Measurements from ENCODE around the gene MAMLD1. TPM values are rescaled to one million over a fixed set of nuclear protein-coding genes. Genes with fewer than 3 reads are reported as not detected.

The MAMLD1 gene
- total and polyA plus RNA-seq, 2 of the 8 experiments (the other 6 are each of a cell fraction or from before 2014, with no cell fraction given) = 0.09 to 0.26 TPM

DNA sequence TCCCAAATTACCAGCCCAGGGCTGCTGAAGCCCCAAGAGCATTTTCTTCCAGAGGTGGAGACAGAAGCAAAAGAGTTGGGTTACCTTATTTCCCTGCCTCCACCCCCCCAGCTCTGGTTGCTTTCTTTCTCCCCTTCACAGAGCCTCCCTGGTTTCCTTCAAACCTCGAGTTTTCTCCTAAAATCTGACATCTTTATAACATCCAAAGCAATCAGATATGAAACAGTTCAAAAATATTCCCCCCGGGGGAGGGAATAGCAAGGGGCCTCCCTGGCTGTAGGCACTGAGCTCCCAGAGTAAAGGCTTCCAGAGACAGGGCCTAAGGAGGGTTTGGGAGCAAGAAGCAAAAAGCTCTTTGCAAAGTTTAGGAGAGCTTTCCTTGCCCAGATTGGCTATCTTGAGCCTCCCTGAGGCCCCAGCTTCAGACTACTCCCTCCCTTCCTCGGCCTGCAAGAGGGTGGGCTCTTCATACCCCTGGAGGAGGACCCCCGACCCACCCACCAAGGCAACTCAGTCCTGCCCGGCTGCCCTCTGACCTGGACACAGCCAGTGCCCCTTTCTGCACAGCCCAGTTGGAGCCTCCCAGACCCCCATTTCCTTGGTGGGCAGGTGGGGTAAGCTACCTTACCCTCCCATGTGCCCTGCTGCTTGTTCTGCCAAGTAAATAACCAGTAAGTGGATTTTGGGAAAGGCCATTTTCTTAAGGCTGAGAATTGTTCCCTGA, 7.6 kb downstream of the MAMLD1 start:
- DNase-seq (ENCODE audit: low read depth in 1 of 2, low spot score in 2 of 2) = no peak
- no peak overlapping the region for H3K9ac ChIP-seq (replicated peaks in 1 of 4; ENCODE audit: extremely low read depth in 1 of 4, low read depth in 3 of 4, low read length in 3 of 4)
- no peaks in the 10 kb centered on the region for H4K20me1 ChIP-seq (replicated peaks in 1 of 2; ENCODE audit: control insufficient read depth in 1 of 2, insufficient read depth in 2 of 2, low read length in 2 of 2)
- no peak overlapping the region for H3K4me2 ChIP-seq (ENCODE audit: insufficient read depth in 1 of 2, low read depth in 2 of 2, low read length in 2 of 2)
- H2AK5ac ChIP-seq (ENCODE audit: low read depth, low read length) = no peak overlapping the region
- no peak overlapping the region for H4K91ac ChIP-seq (replicated peaks; ENCODE audit: insufficient read length, low read length)
- H4K8ac ChIP-seq (ENCODE audit: extremely low read depth, insufficient read depth, low read length) = no peak overlapping the region
- peaks cover 0 to 16% (median 10%) of the 10 kb centered on the region in 4 experiments; a peak in 6 of 7 replicates for H3K27me3 ChIP-seq (replicated peaks in 1 of 4; ENCODE audit: control insufficient read depth in 3 of 4, extremely low read depth in 1 of 4, insufficient read depth in 3 of 4, low read length in 3 of 4)
- H3K79me2 ChIP-seq (ENCODE audit: control insufficient read depth in 1 of 2, insufficient read depth in 2 of 2, low read length in 2 of 2) = no peaks in the 10 kb centered on the region
- 85% methylated on average over 3 of the region's 5 CpGs; no CpG with 5 or more reads in 1 of the 2 experiments for WGBS, 2 experiments (ENCODE audit: extremely low coverage in 1 of 2, insufficient coverage in 1 of 2, insufficient read length in 1 of 2, insufficient replicate concordance in 2 of 2, low coverage in 1 of 2, low lambda C conversion rate in 2 of 2, missing lambda C conversion rate in 1 of 2)
- H3K27ac ChIP-seq (ENCODE audit: low read depth, low read length) = no peak overlapping the region
- no peak overlapping the region for H3K4ac ChIP-seq (replicated peaks; ENCODE audit: insufficient read length, low read depth, low read length)
- H3K56ac ChIP-seq (replicated peaks; ENCODE audit: insufficient read length, low read depth, low read length) = no peak overlapping the region
- no peak overlapping the region for H2BK120ac ChIP-seq (replicated peaks; ENCODE audit: low read depth, low read length)
- FAIRE-seq = no peak
- H3K36me3 ChIP-seq (ENCODE audit: control insufficient read depth in 2 of 4, insufficient read depth in 4 of 4, low read length in 3 of 4) = no peaks in the 10 kb centered on the region
- H3K9me3 ChIP-seq (ENCODE audit: insufficient read depth in 2 of 2, low read depth in 1 of 2, low read length in 1 of 2) = no peaks in the 10 kb centered on the region
- no peak overlapping the region for H3K4me3 ChIP-seq (ENCODE audit: extremely low read depth in 1 of 4, insufficient read depth in 2 of 4, low read depth in 3 of 4, low read length in 4 of 4)
- no peak overlapping the region for H2AFZ ChIP-seq (ENCODE audit: low read length)
- H3K18ac ChIP-seq (ENCODE audit: extremely low read depth, low read length) = no peak overlapping the region
- no peak overlapping the region for H3K14ac ChIP-seq (ENCODE audit: insufficient read length)
- ChIA-PET POLR2A (ENCODE audit: partially characterized antibody) (no interaction called here), CTCF (ENCODE audit: partially characterized antibody) (interaction anchor here (1.6 kb wide), 1 partner anchor 158 kb away, joined by 4 read pairs; no protein-coding TSS in a partner anchor)
- H3K79me1 ChIP-seq (ENCODE audit: low read depth, low read length) = no peaks in the 10 kb centered on the region
- H3K23me2 ChIP-seq (ENCODE audit: low read depth, low read length) = 0 out of 2 replicates have a peak, but pooled peaks cover under 1% of the 10 kb centered on the region
- peaks cover 0 to 6% (median 2%) of the 10 kb centered on the region in 4 experiments; a peak in 3 of 7 replicates for H3K4me1 ChIP-seq (replicated peaks in 1 of 4; ENCODE audit: control insufficient read depth in 3 of 4, insufficient read depth in 4 of 4, low read length in 3 of 4)
- H4K5ac ChIP-seq (ENCODE audit: insufficient read length, low read depth, low read length) = no peak overlapping the region
- H2BK20ac ChIP-seq (ENCODE audit: low read length) = no peak overlapping the region
- no peak overlapping the region for H3K23ac ChIP-seq (ENCODE audit: insufficient read length)
- H2BK12ac ChIP-seq (ENCODE audit: low read depth, low read length) = no peak overlapping the region
- no peak overlapping the region for H2BK5ac ChIP-seq (ENCODE audit: low read depth, low read length)
- no peak overlapping the region for H2BK15ac ChIP-seq (ENCODE audit: low read length)
- TF ChIP-seq HDAC6 (IDR thresholded peaks at IDR 0.05; ENCODE audit: low read depth, low read length) (no peak), TAF7 (optimal IDR thresholded peaks at IDR 0.05; ENCODE audit: borderline replicate concordance, low read depth, low read length) (no peak), SIN3A (conservative IDR thresholded peaks at IDR 0.05 in 1 of 2, IDR thresholded peaks at IDR 0.05 in 1 of 2; ENCODE audit: low read depth in 1 of 2, low read length in 2 of 2) (no peak), RNF2 (IDR thresholded peaks at IDR 0.05; ENCODE audit: borderline replicate concordance, low read depth, low read length, missing control alignments, poor library complexity, severe bottlenecking) (no peak), EZH2 (IDR thresholded peaks at IDR 0.05; ENCODE audit: low read depth, low read length, severe bottlenecking) (no peak), RBBP5 (IDR thresholded peaks at IDR 0.05; ENCODE audit: borderline replicate concordance, low read depth, low read length) (no peak), SP4 (IDR thresholded peaks at IDR 0.05; ENCODE audit: low read length) (no peak), POLR2A (IDR thresholded peaks at IDR 0.05; ENCODE audit: control extremely low read depth in 1 of 2, low read depth in 2 of 2, low read length in 2 of 2) (no peak), RAD21 (IDR thresholded peaks at IDR 0.05 in 1 of 2, conservative IDR thresholded peaks at IDR 0.05 in 1 of 2; ENCODE audit: low read depth in 2 of 2, low read length in 2 of 2) (no peak), CEBPB (IDR thresholded peaks at IDR 0.05; ENCODE audit: low read depth, low read length) (no peak), KDM4A (IDR thresholded peaks at IDR 0.05; ENCODE audit: low read depth, low read length, severe bottlenecking) (no peak)
